ENCODE data around the gene ZNF669.
"Not testable (repeated sequence)": the region's sequence is repeated elsewhere in the genome, so short reads cannot be mapped to it uniquely, and the experiment has no call there.

The ZNF669 gene

DNA sequence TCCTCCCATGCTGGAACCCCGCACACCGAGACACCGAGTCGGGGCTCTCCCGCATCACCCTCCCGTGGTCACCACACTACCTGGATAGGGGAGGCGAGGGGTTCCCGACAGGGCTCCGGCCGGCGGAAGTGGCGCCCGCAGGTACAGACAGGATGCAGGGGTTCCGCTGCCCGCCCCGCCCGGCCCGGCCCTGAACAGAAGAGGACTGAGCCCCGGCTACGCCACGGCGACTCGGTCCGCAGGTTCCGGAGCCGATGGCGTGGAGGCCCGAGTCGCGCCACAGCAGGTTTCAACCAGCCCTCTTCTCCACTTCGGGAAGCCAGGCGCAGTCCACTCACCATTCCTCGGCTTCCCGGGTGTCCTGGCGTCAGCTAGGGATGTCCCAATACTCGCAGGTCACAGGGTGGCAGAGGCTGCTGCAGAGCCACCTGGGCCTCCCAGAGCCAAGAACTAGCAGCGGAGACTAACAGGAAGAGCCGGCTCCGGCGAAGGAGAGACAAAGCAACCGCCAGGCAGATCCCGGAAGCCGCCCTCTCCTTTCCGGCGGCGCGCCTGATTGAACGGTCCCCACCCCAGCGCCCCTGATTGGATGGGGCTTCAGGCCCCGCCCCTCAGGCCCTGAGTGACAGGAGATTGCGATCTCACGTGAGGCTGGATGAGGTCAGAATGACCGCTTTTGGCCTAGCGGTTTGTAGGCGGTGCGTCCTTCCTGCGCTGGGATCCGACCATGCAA is at the start of gene ZNF669:
Gene ZNF669, minus strand, starts transcription at position 498 of the 733 bp plus-strand sequence. Its CDS starts 157 bp downstream, at position 341.
- DNase-seq: peak; percentile 95

DNA sequence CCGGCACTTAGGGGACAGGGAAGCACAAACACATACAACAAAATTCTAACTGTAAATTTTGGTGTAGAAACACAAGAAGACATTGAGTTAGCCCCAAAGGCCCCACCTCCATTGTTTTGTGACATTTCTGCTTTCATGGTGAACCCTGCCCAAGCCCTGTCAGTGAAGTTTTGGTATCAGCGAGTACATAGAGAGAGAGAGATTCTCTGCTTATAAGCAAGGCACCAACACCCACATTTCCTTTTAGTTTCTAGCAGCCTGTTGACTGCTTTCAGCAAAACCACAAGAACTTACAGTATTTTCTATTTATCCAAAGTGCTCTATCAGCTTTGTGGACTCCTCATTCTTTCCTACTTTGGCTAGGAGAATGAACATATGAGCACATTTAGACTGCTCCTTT is 43.6 kb upstream of the ZNF669 start:
- DNase-seq: no peak

DNA sequence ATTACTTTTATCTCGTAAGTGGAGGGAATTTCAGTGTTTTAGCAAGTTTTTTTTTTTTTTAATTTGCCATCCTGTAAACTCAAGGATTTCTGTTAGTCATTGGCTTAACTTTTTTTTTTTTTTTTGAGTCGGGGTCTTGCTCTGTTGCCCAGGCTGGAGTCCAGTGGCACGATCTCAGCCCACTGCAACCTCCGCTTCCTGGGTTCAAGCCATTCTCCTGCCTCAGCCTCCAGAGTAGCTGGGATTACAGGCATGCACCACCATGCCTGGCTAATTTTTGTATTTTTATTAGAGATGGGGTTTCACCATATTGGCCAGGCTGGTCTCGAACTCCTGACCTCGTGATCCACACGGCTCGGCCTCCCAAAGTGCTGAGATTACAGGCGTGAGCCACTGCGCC is 43.0 kb upstream of the ZNF669 start:
- DNase-seq: not testable (repeated sequence)

DNA sequence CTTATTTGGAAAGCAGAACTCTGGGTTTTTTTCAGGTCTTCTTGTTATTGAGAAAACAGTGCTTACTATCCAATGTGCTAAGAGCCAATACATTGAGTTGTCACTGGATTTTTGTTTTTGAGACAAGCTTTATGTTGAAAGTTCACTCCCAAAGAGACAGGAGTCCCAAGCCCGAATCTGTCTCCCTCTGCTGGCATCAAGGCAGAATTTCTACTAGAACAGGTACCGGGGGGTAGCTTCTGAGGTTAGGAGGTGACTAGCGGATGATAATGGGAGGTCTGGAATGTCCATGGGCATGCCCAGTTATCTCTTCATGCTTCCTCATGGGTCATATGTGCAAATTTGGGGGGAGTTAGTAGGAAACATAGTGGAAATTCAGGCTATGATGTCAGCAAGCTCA is 42.5 kb upstream of the ZNF669 start:
- DNase-seq: no peak

DNA sequence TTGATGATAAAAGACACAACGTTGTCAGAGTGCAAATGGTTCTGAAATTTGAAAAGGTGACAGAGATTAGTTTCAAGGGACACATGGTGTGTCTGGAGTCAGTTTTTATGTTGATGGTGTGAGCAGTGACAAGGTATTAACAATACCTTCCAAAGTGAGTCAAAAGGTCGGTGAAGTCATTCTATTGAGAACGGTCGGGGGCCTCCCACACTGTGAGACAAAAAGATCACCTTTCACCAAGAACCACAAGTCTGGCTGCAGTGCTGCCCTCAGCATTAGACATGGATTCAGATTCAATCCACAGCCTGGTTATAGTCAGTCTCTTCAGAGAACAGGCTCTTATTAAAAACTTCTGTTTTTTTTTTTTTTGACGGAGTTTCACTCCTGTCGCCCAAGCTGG is 41.1 kb upstream of the ZNF669 start:
- no peak for DNase-seq

DNA sequence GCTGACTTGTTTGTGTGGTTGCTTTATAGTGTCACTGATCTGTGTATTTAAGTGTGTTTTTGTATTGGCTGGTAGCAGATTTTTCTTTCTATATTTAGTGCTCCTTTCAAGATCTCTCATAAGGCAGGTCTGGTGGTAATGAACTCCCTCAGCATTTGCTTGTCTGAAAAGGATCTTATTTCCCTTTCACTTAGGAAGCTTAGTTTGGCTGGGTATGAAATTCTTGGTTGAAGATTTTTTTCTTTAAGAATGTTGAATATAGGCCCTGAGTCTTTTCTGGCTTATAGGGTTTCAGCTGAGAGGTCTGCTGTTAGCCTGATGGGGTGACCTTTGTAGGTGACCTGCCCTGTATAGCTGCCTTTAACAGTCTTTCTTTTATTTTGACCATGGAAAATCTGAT is 35.4 kb upstream of the ZNF669 start:
- not testable (repeated sequence) for DNase-seq

DNA sequence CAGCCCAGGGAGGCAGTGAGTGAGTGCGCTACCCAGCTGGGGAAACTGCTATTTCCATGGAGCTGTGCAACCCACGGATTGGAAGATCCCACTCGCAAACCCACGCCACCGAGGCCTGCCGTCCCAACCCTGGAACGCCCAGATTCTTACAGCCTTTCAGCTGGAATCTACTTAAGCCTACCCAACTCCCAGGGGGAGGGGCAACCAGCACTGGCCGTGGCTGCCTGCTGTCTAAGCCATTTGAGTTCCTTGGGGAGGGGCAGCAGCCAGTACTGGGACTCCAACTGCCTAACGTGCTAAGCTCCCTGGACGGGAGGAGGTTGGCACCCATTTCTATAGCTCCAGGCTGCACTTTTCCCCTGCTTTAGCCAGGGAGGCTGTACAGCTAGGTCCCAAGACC is 27.1 kb upstream of the ZNF669 start:
- no peak for DNase-seq

DNA sequence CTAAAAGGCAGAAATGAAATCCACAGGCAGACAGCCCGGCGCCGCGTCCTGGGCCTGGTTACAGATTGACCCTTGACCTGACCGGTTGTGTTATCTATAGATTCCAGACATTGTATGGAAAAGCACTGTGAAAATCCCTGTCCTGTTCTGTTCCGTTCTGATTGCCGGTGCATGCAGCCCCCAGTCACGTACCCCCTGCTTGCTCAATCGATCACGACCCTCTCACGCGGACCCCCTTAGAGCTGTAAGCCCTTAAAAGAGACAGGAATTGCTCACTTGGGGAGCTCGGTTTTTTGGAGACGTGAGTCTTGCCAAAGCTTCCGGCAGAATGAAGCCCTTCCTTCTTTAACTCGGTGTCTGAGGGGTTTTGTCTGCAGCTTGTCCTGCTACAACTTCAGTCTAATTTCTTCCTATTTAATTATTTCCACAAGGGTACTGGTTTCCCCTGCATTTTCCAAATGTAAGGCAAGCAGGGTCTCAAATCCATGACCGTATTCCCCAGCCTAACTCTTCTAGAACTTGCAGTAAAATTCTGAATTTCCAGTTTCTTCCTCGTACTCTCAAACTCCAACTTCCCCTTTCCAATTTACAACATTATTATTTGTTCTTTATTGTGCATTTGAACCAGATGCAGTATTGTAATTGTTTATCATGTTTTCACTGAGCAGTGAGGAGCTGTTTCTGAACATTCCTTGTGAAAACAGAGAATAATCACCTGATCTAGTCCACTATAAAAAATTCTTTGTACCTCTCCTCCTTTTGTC is 23.5 kb upstream of the ZNF669 start:
- not testable (repeated sequence) for DNase-seq

DNA sequence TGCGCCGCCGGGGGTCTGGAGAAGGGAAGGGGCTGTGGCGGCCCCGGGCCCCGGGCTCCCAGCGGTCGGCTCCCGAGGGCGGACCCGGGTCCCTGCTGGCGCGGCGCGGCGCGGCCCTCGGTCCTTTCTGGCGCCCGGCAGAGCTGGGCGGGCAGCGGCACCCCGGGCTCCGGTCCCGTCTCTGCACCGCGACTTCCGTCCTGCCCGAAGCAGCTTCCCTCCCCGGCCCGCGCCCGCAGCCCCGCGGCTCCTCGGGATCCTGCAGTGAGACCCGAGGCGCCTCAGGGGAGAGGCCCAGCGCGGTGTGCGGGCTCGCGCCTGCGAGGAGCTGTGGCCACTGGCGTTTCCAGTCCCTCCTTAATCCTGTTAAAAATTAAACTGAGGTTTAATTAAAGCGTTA is 22.4 kb upstream of the ZNF669 start:
- not testable (repeated sequence) for DNase-seq

DNA sequence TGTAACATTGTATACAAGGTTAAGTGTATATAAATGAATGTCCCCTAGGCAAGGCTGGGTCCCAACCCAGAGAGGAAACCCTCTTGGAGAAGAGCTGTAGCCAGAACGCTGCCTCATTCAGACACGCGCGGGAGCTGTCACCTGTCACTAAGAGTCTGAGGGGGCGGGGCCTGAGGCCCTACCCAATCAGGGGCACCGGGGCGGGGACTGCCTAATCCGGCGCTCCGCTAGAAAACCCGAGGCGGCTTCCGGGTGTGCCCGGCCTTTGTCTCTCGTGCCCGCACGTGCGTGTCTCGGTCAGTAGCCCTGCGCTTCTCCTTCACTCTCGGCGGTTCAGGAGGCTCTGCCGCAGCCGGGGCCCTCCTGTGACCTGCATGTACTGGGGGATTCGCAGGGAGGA is 22.0 kb upstream of the ZNF669 start:
- not testable (repeated sequence) for DNase-seq

DNA sequence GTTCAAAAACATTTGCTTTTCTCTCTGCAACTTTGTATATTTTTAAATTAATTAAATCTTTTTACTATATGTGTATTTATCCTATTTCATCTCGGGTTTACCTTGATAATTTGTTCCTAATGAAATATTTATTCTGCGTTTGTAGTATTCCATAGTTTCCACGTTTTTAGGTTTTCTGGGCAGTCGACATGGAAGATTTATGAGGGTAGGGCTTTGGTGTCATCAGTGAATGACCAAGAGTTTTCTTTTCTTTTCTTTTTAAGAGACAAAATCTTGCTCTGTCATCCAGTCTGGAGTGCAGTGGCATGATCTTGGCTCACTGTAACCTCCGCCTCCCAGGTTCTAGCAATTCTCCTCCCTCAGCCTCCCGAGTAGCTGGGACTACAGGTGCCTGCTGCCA is 17.2 kb upstream of the ZNF669 start:
- no peak for DNase-seq

DNA sequence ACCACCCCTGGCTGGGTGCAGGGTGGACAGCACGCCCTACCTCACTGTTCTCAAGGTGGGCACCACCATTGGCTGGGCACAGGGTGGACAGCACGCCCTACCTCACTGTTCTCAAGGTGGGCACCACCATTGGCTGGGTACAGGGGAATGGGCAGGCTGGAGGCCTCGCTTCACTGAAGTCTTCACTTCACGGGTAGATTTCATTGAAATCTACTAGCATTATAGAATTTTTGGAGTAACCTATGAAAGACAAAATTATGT is 16.2 kb upstream of the ZNF669 start:
- not testable (repeated sequence) for DNase-seq

DNA sequence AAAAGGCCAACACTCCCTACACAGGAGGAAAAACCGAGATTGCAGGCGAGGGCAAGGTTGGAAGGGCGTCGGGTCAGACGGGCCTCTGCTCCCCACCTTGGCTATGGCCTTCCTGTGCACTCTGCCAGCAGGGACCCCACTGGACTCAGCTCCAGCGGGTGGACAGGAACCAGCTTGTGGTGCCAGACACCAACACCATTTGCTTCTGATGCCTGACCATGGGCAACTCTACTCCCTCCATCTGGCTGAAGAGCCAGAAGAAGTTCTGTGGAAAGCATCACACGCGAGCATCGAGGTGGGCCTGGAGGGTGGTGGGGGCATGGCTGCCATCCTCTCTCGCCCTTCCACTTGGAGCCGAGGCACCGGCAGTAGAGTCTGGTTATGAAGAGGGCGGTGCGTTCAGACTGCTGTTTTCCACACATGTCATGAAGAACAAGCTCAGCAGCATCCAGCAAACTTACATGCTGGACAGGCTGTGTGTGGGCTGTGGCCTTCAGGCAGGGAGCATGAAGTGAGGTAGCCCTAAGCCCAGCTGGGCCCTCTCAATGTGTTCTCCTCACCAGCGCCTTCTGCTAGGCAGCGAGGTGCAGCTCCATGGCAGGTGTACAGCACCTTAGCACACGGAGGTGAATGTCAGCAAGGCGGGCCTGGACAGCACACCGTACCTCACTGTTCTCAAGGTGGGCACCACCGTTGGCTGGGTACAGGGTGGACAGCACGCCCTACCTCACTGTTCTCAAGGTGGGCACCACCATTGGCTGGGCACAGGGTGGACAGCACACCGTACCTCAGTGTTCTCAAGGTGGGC is 15.6 kb upstream of the ZNF669 start:
- DNase-seq: no peak

DNA sequence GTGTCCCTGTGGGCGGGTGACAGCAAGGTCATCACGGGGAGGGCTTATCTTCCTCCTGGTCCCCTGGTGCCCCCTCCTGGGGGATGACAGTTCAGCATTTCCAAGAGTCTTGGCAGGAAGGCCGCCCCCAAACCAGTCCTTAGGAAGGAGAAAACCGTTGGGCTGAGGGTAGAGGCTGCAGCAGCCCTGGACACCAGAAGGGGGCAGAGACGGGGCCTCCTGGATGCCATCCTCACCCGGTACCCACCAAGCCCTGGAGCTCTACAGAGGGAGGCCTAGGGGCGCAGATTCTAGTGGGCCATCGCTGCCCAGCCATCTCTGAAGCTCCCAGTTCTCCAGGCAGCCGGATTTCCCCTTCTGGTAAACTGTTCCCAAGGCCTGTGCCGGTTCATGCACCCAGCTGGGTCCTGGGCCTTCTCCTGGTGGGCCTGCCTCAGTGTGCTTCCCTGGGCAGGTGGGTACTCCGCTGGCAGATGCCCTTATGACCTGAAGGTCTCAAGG is 14.8 kb upstream of the ZNF669 start:
- peak; percentile 35 for DNase-seq

DNA sequence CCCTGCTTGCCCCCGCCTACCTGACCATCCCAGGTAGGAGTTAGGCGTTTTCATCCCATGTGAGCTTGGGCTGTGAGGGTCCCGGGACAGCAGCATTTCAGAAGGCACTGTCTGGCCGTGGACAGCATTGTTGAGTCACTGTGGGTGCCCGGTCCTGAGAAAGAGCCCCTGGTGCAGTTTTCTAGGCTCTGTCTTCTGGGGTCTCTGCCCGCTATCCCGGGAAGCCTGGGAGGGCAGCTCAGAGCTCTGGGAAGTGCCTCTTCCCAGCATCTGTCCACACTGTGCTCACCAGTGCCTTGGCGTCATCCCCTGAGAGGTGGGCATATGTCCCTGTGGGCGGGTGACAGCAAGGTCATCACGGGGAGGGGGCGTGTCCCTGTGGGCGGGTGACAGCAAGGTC is 11.4 kb upstream of the ZNF669 start:
- DNase-seq: no peak

DNA sequence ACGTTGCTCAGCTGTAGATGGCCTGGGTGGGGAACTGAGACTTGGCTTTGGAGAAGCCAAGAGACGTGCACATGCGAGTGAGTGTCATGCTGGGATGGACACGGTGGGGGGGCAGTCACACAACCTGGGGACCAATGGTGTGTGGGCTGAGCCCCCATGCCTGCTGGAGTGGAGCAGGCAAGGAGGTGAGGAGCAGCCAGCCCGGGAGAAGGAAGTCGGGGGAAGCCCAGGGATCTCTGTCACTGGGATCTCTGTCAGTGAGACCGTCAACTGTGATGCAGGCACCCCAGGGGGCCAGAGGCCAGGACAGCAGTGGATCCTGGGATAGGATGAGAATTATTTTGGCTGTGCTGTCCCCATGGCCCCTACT is 11.0 kb upstream of the ZNF669 start:
- DNase-seq: no peak

DNA sequence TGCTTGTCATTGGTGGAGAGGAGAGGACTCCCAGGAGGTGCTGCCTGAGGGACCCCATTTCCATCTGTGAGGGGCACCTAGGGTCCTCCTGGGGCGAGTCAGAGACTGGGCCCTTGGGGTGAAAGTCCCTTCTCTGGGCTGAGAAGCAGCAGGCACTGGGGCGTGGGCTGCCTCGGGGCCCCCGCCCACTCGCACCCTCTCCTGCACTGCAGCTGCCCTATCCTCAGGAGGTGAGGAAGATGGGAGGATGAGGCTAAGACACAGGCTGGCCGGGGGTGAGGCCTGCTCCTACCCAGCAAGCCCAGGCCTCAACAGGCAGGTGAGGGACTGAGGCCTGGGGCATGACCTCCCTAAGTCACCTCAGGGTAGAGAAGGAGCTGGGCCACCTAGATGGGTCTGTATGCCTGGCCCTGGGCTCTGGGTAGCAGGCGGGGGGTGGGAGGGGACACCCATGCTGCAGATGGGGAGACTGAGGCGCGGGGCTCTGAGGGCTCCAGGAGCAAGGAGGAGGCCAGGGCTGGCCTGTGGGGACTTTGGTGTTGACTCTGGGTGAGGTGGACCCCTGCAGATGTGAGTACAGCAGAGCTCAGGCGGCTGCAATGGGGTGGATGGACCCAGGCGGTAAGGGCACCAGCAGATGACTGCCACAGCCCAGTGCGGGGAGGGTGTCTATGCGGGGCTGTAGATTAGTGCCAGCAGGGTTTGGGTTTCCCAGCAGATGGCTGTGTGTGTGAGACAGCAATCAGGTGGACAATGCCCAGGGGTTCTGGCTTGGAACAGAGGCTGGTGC is 10.4 kb upstream of the ZNF669 start:
- no peak for DNase-seq

DNA sequence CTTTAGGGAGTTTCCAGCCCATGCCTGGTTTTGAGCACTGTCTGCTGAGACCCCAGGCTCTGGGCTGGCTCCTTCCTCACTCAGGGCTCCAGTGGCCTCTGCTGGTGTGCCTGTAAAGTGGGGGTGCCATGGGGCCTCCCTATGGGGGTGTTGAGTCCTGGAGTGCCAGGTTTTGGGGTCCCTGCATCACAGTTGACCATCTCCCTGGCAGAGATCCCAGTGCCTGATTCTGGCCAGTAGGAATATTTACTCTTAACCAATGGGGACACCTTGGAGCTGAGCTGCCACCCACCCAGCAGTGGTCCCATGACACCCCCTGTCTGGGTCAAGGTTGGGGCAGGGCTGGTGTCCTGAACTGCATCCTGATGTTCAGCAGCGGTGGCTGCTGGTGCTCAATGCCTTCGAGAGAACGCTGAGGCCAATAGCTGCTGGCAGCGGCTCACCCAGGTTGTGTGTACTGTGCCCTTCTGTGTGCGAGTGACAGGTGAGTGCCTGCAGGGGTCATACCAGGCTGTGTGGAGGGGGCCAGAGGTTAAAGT is 9.6 kb upstream of the ZNF669 start:
- DNase-seq: no peak

DNA sequence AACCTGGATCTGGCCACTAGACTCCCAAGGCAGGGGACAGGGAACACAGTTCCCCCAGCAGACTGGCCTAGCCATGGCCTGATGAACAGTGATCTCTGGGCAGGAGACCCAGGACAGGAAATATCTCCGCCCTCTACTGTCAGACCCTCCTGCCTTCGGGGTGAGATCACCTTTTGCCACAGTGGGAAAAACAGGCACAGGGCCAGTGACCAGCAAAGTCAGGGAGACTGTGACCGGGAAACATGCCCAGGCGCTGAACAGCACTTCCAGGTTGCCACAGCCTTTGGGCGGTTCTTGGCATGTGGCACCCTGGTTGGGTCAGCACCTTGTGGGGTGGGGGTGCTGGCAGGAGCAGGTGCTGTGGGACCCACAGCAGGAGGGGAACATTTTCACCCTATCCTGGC is 8.9 kb upstream of the ZNF669 start:
- DNase-seq: no peak

DNA sequence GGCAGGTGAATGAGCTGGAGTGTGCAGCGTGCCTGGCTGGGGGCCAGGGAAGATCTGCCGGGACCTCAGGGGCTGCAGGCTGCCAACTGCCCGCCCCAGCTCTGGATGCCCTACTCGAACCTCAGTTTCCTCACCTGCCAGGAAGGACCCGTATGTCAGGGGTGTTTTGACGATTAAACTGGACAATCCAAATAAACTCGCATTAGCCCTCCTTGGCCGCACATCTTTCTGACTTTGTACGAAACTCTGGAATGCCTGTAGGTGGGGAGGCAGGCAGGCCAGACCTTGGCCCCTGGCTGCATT is 8.3 kb upstream of the ZNF669 start:
- no peak for DNase-seq

DNA sequence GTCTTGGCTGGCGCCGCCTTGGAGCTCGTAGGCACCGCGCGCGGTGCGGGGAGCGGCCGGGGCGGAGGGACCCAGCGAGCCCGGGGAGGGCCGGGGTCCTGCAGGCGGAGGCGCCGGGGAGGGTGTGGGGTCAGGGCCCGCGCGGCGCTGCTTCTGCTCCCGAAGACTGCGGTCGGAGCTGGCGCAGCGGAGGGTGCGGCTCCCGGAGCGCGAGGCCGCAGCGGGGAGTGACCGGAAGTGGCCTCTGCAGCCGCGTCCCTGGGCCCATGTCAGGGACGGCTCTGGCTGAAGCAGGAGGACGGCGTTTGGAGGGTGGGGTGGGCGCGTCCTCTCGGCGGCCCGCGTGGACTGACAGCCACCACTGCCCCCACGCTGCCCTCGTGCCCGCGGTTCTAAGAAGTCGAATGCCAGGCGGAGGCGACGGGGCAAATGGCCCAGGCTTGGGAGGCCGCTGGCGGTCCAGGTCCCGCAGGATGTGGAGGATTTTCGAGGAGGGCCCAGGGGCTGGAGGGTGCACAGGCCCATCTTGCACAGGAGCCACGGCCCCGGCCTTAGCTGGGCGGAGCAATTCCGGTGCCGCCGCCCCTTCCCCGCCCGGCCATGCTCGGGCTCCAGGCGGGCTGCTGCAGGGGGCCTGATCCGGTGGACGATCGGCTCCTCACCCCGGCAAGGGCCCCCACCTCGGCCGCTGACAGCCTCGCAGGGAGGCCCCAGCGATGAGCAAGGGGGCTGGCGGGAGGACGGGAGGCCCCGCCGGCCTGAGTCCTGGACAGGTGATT is 7.7 kb upstream of the ZNF669 start:
- no peak for DNase-seq

DNA sequence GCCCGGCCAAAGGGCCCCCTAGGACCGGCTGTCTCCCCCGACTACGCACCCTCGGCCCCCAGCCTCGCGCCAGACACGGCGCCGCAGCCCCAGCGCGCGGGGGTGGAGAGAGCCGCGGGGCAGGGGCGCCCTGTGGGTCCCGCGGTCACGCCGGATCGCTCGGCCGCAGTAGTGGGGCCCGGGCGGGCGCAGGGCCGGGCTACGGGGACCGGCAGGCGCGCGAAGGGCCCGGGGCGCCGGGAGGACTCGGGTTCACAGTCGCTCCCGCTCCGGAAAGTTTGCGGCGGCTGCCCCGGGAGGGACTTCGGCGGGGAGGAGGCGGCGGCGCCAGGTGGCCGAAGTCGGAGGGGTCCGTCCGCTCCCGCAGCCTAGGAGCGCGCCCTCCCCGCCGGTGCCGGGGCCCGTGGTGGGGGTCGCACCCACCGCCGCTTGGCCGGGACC is 7.1 kb upstream of the ZNF669 start:
- DNase-seq: no peak

All from activated naive CD4-positive, alpha-beta T cell treated with anti-CD3 and anti-CD28 coated beads, Interleukin-2, amount 50 U/mL, for 16 hours (primary cell).